Measurements from ENCODE around the gene TRPC4AP.

DNA sequence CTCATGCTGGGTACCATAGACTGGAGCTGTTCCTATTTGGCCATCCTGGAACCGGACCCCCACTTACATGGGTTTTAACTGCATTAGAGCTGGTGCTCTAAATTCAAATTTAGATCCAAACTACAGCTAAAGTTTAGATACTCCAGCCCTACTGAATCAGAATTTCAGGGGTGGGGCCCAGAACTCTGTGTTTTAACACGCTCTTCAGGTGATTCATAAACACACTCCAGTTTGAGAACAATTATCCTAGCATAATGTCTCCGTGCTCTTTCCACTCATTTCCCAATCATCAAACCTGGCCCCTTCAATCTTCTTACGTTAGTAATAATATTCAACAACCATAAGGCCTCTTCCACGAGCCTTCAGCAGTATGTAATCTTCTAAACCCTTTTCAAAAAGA, 15.3 kb downstream of the TRPC4AP start:
- TF ChIP-seq, protein P1, sequence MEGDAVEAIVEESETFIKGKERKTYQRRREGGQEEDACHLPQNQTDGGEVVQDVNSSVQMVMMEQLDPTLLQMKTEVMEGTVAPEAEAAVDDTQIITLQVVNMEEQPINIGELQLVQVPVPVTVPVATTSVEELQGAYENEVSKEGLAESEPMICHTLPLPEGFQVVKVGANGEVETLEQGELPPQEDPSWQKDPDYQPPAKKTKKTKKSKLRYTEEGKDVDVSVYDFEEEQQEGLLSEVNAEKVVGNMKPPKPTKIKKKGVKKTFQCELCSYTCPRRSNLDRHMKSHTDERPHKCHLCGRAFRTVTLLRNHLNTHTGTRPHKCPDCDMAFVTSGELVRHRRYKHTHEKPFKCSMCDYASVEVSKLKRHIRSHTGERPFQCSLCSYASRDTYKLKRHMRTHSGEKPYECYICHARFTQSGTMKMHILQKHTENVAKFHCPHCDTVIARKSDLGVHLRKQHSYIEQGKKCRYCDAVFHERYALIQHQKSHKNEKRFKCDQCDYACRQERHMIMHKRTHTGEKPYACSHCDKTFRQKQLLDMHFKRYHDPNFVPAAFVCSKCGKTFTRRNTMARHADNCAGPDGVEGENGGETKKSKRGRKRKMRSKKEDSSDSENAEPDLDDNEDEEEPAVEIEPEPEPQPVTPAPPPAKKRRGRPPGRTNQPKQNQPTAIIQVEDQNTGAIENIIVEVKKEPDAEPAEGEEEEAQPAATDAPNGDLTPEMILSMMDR (IDR thresholded peaks at IDR 0.05): no peak
- TF ChIP-seq EP300 (IDR thresholded peaks at IDR 0.05) (no peak), POLR2A (IDR thresholded peaks at IDR 0.05) (no peak)

All from tibial nerve (tissue), 4 donors.